ENCODE data around the gene DCUN1D2. TPM values are rescaled to one million over a fixed set of nuclear protein-coding genes. Genes with fewer than 3 reads are reported as not detected.

Gene DCUN1D2
- total RNA-seq, 2 donors from 2014 or later, result 18.9 to 36.5 TPM

DNA sequence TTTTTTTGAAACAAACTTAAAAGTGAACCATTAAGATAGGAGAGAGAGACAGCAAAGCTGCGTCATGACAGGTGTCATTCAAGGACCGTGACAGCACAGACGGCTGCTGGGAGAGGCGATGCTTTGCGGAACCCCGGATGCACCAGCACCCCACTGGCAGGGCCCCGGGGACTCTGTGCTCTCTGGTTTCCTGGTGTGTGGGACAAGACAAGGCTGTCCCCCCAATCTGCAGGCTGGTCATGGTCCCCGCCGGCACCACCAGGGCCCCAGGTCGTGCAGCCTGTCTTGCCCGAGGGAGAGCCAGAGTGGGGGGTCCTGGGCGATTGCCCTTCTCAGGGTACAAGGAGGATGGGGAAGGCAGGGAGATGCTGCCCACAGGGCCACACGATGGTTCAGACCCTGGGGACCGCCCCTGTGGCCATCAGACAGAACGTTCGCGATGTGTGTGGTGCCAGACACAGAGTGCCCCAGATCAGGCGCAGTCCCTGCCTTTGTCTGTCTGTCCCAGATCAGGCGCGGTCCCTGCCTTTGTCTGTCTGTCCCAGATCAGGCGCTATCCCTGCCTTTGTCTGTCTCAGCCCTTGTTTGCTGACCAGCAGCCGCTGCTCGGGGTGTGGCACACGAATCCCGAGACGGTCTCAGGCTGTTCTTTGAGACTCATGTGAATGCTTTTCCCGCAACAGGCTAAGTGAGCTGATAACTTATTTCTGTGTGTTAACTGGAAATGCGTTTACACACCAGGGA, 73.3 kb downstream of the DCUN1D2 start:
- H3K36me3 Mint-ChIP-seq, result no peaks in the 10 kb centered on the region
- no peaks in the 10 kb centered on the region for H3K9me3 Mint-ChIP-seq
- ATAC-seq, result no peak
- H3K27ac Mint-ChIP-seq, result no peak overlapping the region
- no peak for DNase-seq (ENCODE audit: low spot score in 2 of 2)

DNA sequence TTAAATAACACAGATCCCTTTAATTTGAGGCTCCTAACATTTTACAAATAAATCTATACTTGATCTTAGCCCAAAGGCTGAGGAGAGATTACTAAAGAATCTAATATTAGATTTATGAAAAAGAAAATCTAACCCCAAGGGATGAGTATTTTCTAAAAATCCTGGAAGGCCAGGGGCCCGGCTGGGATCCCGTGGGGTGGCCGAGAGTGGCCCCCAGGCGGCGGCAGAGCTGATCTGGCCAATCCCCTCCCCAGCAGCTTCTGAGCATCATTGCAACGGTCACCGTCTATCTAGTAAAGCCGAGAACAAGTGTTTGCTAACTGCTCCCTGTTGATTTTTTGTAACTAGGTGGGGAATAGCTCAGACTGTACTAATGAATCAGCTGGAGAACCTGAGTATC, 74.7 kb downstream of the DCUN1D2 start:
- no peak overlapping the region for H3K27ac Mint-ChIP-seq
- ATAC-seq (no peak), DNase-seq (ENCODE audit: low spot score in 2 of 2) (no peak)
- no peaks in the 10 kb centered on the region for H3K9me3 Mint-ChIP-seq
- H3K36me3 Mint-ChIP-seq, result no peaks in the 10 kb centered on the region

DNA sequence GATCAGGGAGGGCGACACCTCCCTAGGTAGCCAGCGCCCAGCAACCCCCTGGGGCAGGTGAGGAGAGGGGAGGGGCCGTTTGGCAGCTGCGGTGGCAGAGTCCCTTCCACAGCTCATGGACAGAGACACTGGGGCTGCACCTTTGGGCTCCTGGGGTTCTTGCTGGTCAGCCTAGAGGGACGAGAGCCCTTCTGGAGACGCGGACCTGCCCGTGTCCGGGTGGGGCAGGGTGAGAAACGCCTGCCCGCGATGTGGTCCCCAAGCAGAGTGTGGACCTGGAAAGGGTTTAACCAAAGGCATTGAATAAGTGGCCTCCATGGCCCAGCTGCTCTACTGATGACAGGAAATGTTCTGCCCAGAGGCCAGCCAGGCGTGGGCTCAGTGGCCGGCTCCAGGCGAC, 75.5 kb downstream of the DCUN1D2 start:
- Mint-ChIP-seq H3K27ac (no peak overlapping the region), H3K36me3 (no peaks in the 10 kb centered on the region), H3K9me3 (no peaks in the 10 kb centered on the region)
- DNase-seq (ENCODE audit: low spot score in 2 of 2), result no peak
- ATAC-seq, result no peak

DNA sequence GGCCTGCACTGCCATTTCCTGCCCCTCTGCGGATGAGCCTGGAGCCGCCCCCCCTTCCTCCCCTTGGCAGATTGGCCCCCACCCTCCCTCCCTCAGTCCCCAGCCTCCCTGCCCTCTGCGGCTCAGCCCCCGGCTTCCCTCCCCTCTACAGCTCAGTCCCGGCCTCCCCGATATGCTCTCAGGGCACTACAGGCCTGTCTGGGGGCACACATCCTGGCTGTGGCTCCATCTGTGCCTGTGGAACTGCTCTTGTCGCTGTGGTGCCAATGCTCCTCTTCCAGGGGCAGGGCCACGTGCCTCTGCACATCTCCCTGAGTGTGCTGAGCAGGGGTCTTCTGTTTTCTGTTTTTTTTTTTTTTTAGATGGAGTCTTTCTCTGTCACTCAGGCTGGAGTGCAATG, 76.2 kb downstream of the DCUN1D2 start:
- Mint-ChIP-seq H3K27ac (no peak overlapping the region), H3K36me3 (no peaks in the 10 kb centered on the region), H3K9me3 (no peaks in the 10 kb centered on the region)
- no peak for ATAC-seq
- DNase-seq (ENCODE audit: low spot score in 2 of 2), result no peak

DNA sequence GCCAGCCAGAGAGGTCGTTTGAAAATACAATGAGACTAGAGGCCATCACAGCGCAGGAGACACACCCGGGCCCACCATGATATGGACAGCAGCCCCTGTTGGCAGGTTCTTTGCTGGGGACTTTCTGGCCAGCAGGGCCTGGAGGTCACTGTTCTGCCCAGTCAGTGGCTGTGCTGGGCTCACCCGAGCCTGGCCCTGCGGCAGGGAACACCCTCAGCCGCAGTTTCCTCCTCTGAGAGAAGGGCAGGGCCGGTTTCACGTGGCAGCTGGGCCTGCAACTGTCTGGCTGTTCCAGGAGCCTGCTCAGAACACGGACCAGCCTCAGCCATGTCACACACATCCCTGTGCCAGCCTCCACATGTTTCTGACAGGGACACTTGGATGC, 76.6 kb downstream of the DCUN1D2 start:
- DNase-seq (ENCODE audit: low spot score in 2 of 2) (no peak), ATAC-seq (no peak)
- no peak overlapping the region for H3K27ac Mint-ChIP-seq
- no peaks in the 10 kb centered on the region for H3K36me3 Mint-ChIP-seq
- no peaks in the 10 kb centered on the region for H3K9me3 Mint-ChIP-seq

DNA sequence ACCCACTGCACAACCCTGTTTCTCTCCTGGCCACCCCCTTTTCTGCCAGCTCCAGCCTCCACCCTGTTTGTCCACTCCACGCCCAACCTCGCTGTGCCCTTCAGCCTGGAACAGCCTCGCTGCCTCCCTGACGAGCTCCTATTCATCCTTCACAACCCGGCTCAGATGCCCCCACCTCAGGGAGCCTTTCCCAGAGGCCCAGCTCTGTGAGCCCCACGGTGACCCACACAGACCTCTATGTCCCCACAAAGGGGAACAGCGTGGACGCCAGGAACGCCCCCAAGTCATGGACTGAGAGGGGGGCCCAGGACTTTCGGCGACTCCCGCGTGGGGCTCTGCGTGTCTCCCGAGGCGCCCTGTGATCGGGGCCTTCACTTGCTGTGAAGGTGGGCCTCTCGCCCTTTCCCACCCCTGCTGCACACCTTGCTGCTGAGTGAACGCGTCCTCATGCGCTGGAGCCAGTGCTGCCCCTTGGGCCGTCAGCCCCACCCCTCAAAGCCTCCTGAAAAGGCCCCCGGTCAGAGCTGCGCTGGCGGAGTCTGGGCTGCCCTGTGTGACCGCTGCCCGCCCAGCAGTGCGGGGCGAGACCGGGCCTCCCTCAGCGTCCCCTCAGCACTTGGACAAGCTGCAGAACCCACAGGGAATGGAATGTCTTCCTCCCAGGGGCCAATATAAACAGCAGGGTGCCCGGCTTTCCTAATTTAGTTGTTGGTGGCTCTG, 77.2 kb downstream of the DCUN1D2 start:
- DNase-seq (ENCODE audit: low spot score in 2 of 2) (no peak), ATAC-seq (no peak)
- Mint-ChIP-seq H3K36me3 (no peaks in the 10 kb centered on the region), H3K27ac (no peak overlapping the region), H3K9me3 (no peaks in the 10 kb centered on the region)

DNA sequence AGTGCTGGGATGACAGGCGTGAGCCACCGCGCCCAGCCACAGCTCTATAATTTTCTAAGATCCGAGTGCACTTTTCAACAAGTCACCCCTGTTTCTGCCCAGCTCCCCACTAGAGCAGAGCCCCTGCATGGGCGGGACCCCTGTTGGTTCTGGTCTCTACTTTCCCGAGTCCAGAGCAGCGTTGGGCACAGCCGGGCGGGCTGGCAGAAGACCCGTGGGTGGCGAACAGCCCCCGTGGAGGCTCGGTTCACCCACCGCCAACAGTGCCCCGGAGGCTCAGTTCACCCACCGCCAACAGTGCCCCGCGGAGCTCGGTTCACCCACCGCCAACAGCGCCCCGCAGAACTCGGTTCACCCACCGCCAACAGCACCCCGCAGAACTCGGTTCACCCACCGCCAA, 78.1 kb downstream of the DCUN1D2 start:
- Mint-ChIP-seq H3K36me3 (no peaks in the 10 kb centered on the region), H3K9me3 (no peaks in the 10 kb centered on the region), H3K27ac (no peak overlapping the region)
- ATAC-seq (no peak), DNase-seq (ENCODE audit: low spot score in 2 of 2) (no peak)

DNA sequence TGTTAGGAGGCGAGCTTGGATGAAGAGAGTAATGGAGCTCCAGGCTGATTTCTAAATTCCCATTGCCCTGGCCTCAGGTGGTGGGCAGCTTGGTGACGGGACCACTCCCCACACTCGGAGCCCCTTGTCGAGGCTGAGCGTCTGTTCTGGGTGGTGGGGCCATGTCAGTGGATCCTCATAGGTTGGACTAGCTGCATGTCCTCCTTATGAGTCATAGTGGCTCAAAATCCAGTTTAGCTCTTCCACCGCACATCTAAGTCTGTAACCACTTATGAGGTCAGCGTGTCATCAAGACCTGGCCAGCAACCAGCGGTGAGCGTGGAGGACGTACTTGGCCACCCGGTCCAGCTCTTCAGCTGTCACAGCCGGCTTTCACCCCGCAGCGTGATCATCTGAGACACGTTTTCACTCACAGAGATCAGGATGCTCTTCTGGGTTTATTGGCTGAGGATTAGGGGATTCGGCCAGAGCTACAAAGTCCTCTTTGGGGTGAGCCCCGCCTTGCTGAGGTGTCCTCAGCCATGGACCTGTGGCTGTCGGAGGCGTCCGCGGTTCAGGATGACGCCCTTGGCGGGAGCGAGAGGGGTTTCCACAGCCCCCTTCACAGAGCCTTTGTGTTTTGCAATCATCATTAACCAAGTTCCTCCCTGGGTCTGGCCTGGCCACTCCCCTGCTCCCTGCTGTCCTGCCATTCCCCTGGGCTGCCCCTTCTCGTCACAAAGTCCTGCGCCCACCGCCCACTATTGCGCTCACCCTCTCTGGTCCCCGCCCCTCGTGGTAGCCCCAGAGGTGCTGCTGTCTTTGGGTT, 79.1 kb downstream of the DCUN1D2 start:
- Mint-ChIP-seq H3K36me3 (no peaks in the 10 kb centered on the region), H3K27ac (peak overlapping the region in 1 of 2 donors; percentile 44), H3K9me3 (no peaks in the 10 kb centered on the region)
- DNase-seq (ENCODE audit: low spot score in 2 of 2) (no peak), ATAC-seq (peak in 1 of 2 donors; percentile 28)

DNA sequence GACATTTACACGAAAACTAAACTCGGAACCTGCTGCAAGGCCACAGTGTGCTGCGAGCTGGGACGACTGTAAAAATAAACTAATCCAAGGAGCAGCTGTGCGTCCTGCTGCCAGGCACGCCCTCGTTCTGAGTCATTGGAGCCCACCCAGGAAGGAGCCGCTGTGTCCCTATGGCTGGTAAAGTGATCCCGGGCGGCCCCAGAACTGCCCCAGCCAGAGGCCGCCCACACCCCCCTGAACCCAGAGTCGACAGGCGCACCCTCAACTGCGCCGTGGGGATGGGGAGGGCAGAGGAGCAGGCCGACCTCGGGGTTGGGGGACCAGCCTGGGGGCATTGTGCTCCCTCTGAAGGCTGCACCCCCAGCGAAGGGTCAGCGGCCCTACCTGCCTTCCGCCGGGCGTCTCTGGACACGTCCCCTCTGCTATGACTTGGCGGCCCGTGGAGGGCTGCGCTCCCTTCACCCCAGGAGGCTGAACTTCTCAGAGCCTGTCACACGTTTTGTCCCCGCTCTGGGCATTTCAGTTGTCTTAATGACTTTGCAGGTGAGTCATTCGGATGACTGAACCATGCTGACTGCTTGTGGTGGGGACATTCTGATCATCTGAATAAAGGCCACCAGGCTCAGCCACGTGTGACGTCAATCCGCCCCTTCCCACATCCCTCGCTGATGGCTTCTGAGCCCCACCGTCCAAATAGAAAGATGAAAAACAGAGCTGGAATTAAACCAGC, 79.9 kb downstream of the DCUN1D2 start:
- ATAC-seq (peak in 1 of 2 donors; percentile 61), DNase-seq (ENCODE audit: low spot score in 2 of 2) (no peak)
- Mint-ChIP-seq H3K9me3 (no peaks in the 10 kb centered on the region), H3K36me3 (no peaks in the 10 kb centered on the region), H3K27ac (peak overlapping the region in 1 of 2 donors; percentile 44)

DNA sequence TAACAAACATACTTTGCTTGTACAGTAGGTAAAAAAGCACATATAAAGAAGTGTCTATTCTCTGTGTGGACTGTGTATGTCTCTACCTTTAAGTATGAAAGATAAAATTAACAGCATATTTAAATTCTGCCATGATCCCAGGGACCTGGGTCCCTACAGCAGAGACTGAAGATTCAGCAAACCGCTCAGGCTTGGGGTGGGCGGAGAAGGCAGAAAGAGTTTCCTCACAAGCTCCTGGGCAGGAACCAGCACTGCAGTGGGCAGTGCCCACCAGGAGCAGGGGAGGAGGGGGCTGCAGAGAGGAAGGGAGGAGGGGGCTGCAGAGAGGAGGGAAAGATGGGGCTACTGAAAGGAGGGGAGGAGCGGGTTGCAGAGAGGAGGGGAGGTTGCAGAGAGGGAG, 81.9 kb downstream of the DCUN1D2 start:
- no peak for ATAC-seq
- no peak for DNase-seq (ENCODE audit: low spot score in 2 of 2)
- no peaks in the 10 kb centered on the region for H3K9me3 Mint-ChIP-seq
- H3K27ac Mint-ChIP-seq, result no peak overlapping the region
- no peaks in the 10 kb centered on the region for H3K36me3 Mint-ChIP-seq

DNA sequence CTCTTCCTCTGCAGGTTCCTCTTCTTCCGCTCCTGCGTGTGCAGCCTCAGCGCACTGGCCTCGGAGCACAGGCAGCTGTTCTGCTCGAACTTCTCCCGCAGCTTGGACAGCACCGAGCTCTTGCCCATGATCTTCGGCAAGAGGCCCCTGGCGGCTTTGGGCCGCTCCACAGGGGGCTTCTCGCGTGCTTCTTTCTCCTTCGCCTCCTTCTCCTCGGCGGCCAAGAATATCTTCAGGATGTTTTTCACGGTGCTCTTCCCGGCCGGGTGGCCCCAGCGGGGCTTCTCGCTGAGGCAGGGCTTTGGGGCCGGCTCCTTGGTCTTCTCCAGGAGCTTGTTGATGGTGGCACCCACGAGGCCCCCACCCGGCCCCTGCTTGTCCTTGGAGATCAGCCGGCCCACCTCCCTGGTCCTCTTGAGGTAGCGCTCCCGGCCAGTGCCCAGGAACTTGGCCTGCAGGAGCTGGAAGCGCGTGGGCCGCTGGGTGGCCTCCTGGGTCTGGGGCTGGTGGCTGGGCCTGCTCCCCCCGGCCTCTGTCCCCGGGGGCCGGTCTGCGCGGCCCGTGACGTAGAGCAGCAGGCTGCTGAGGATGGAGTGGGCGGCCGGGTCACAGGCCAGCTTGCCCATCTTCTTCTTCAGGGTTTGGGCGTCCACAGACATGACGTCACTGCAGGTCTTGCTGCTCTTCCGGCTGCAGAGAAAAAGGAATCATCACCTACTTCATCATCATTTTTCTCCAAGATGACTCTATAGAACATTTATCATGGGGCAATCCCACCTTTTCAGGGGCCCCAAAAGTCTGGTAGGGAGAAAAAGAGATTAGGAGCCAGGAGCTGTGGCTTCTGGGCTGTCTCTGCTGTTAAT, 82.7 kb downstream of the DCUN1D2 start:
- no peaks in the 10 kb centered on the region for H3K9me3 Mint-ChIP-seq

DNA sequence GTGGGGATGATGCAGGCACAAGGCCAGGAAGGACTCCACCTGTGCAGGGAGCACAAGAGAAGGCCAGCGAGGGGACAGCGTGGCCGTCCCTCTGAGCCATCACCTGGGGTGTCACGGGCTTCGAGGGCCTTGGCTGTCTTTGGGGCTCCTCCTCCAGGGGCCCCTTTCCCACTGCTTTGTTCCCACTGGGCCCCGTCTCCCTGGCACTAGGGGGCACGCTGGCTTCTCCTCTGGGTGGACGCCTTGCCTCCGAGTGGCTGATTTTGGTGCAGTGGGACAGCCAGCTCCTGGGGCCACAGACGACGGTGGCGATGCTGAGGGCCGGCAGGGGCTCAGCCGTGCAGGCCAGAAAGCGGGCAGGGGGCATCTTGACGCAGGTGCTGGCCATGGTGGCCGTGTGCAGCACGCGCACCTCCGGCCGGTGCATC, 83.4 kb downstream of the DCUN1D2 start:
- ATAC-seq (no peak), DNase-seq (ENCODE audit: low spot score in 2 of 2) (peak in 1 of 2 donors; percentile 44)
- no peak overlapping the region for H3K27ac Mint-ChIP-seq
- no peaks in the 10 kb centered on the region for H3K36me3 Mint-ChIP-seq
- no peaks in the 10 kb centered on the region for H3K9me3 Mint-ChIP-seq

More for the DNA sequence above, 82.7 kb downstream of the DCUN1D2 start:
- Mint-ChIP-seq H3K27ac (no peak overlapping the region), H3K36me3 (no peaks in the 10 kb centered on the region)
- peak in 1 of 2 donors; percentile 38 for DNase-seq (ENCODE audit: low spot score in 2 of 2)
- no peak for ATAC-seq

DNA sequence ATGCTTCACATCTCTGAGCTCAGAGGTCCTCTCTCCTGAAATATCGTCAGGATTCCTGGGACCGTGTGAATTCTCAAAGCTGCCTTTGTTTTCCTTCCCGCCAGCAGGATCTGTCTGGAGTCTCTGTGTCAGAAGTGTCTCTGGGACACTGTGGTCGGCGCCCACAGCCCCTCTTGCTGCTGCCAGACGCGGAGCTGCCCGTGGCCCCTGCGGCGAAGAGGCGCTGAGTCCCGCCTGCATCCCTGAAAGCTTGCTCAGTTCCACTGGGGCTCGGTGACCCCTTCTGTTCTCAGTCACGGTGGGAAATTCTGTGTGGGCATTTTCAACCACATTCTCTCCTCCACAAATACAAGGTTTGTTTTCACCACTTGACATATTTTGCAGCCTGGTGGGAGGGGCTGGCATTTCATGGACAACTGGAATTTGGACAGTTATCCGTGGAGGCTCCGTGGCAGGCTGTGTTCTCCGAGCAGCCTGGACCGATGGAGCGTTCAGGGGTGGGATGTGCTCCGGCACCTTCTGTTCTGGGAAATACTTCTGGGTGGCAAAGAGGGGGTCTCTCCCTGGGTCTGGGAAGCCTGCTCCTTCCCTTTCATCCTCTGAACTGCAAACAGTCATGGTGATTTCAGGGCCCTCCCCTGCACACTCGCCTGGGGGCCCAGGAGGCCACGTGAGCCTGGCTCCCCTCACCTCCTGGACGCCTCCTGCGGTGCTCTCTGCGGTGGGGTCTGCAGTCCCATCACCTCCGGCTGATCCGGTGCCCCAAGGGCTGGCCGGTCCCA, 84.0 kb downstream of the DCUN1D2 start:
- DNase-seq (ENCODE audit: low spot score in 2 of 2) (peak in 1 of 2 donors; percentile 14), ATAC-seq (no peak)
- H3K9me3 Mint-ChIP-seq, result no peaks in the 10 kb centered on the region
- H3K27ac Mint-ChIP-seq, result no peak overlapping the region
- no peaks in the 10 kb centered on the region for H3K36me3 Mint-ChIP-seq
